GM18861 (cell line): ENCODE results near the gene SLC24A4.

Source experiments
- ATAC-seq: cut with Tn5 transposase; IDR thresholded peaks from one replicate; pipeline ENCODE4 v1.9.1; 2021; ENCODE audit not compliant: unreplicated experiment

Gene SLC24A4

GRCh38 chr14:92433407-92433806 is 110.4 kb downstream of the SLC24A4 start:
- no peak for ATAC-seq

GRCh38 chr14:92435154-92435553 is 112.2 kb downstream of the SLC24A4 start:
- no peak for ATAC-seq

- ATAC-seq: no peak
Observed at GRCh38 chr14:92436115-92436776, 113.3 kb downstream of the SLC24A4 start.

- ATAC-seq: no peak
Observed at GRCh38 chr14:92437309-92437708, 114.3 kb downstream of the SLC24A4 start.

- ATAC-seq: no peak
Observed at GRCh38 chr14:92437729-92438285, 114.8 kb downstream of the SLC24A4 start.

GRCh38 chr14:92439537-92440344 is 116.8 kb downstream of the SLC24A4 start:
- ATAC-seq: no peak

- ATAC-seq: no peak
Observed at GRCh38 chr14:92440345-92441003, 117.5 kb downstream of the SLC24A4 start.

GRCh38 chr14:92441751-92442504 is 119.0 kb downstream of the SLC24A4 start:
- no peak for ATAC-seq

- ATAC-seq: no peak
Observed at GRCh38 chr14:92443167-92443566, 120.2 kb downstream of the SLC24A4 start.

GRCh38 chr14:92443741-92444140 is 120.8 kb downstream of the SLC24A4 start:
- ATAC-seq: no peak

- ATAC-seq: no peak
Observed at GRCh38 chr14:92446771-92447170, 123.8 kb downstream of the SLC24A4 start.

GRCh38 chr14:92447416-92448197 is 124.6 kb downstream of the SLC24A4 start:
- no peak for ATAC-seq

GRCh38 chr14:92448786-92449185 is 125.8 kb downstream of the SLC24A4 start:
- no peak for ATAC-seq

- no peak for ATAC-seq
Observed at GRCh38 chr14:92449404-92450181, 126.6 kb downstream of the SLC24A4 start.

- no peak for ATAC-seq
Observed at GRCh38 chr14:92450351-92451070, 127.5 kb downstream of the SLC24A4 start.

GRCh38 chr14:92451245-92451644 is 128.3 kb downstream of the SLC24A4 start:
- ATAC-seq: no peak

GRCh38 chr14:92451755-92452154 is 128.8 kb downstream of the SLC24A4 start:
- no peak for ATAC-seq

GRCh38 chr14:92452471-92452870 is 129.5 kb downstream of the SLC24A4 start:
- no peak for ATAC-seq

- ATAC-seq: no peak
Observed at GRCh38 chr14:92453691-92454090, 130.7 kb downstream of the SLC24A4 start.
